ENCODE measurements around the gene KLHDC8B. TPM values are rescaled to one million over a fixed set of nuclear protein-coding genes. Genes with fewer than 3 reads are reported as not detected.

Gene KLHDC8B
- total RNA-seq, 2 experiments from 2014 or later: 1.5 to 1.7 TPM

- CTCF ChIA-PET: no interaction called here
- Mint-ChIP-seq H3K4me1 (peaks cover 14% of the 10 kb centered on the region), H3K27ac (no peak overlapping the region), H3K36me3 (ENCODE audit: low read depth) (no peaks in the 10 kb centered on the region), H3K9me3 (no peaks in the 10 kb centered on the region), H3K4me3 (no peak overlapping the region), H3K27me3 (peaks cover under 1% of the 10 kb centered on the region)
- POLR2A ChIA-PET: no interaction called here
- no peak for DNase-seq
These were observed 2.4 kb downstream of the KLHDC8B start for GRCh38 chr3:49173792-49174170.

- peaks cover 14% of the 10 kb centered on the region for H3K4me1 Mint-ChIP-seq
- POLR2A ChIA-PET: no interaction called here
- CTCF ChIA-PET: no interaction called here
- H3K27me3 Mint-ChIP-seq: peaks cover 8% of the 10 kb centered on the region
- no peak overlapping the region for H3K4me3 Mint-ChIP-seq
- H3K9me3 Mint-ChIP-seq: no peaks in the 10 kb centered on the region
- no peak for DNase-seq
- H3K36me3 Mint-ChIP-seq (ENCODE audit: low read depth): no peaks in the 10 kb centered on the region
- no peak overlapping the region for H3K27ac Mint-ChIP-seq
These were observed 3.1 kb downstream of the KLHDC8B start for GRCh38 chr3:49174397-49174985.

DNA sequence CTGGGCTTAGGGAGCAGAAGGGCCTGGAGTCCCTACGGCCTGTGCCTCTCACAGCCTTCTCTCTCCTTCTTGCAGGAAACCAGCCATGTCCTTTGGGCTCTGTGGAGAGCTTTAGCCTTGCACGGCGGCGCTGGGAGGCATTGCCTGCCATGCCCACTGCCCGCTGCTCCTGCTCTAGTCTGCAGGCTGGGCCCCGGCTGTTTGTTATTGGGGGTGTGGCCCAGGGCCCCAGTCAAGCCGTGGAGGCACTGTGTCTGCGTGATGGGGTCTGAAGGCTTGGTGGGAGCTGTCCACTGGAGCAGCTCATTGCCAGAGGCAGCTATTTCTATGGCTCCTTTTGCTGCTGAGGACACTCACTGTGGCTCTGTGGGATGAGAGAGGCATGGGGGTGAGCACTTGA is 4.1 kb downstream of the KLHDC8B start:
- CTCF ChIA-PET: interaction anchor here (0.7 to 1.0 kb wide), 3 partner anchors 18 to 274 kb away, joined by 3 read pairs; no protein-coding TSS in a partner anchor
- Mint-ChIP-seq H3K27ac (no peak overlapping the region), H3K4me1 (peaks cover 8% of the 10 kb centered on the region), H3K9me3 (no peaks in the 10 kb centered on the region), H3K36me3 (ENCODE audit: low read depth) (no peaks in the 10 kb centered on the region), H3K4me3 (no peak overlapping the region), H3K27me3 (peaks cover 9% of the 10 kb centered on the region)
- DNase-seq: no peak
- POLR2A ChIA-PET: no interaction called here

DNA sequence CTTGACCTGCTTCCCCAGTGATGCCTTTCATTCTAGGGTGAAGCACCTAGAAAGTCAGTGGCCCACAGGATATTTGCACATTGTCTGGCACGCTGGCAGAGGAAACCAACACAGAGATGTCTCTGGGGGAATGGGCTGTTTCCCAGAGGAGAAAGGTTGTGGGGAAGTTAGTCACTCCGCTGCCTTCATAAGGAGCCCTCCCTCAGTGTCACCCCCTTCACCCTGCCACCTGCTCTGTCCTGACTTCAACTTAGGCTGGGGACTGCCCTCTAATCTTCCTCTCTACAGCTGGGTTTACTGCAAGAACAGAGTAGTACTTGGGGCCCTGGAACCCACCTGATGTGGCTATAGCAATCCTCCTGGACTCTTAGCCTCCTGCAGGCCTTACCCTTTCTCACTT is 5.7 kb downstream of the KLHDC8B start:
- CTCF ChIA-PET: interaction anchor here (1.1 kb wide), 1 partner anchor 272 kb away, joined by 4 read pairs; no protein-coding TSS in a partner anchor
- Mint-ChIP-seq H3K9me3 (no peaks in the 10 kb centered on the region), H3K4me1 (no peaks in the 10 kb centered on the region), H3K27me3 (peaks cover 14% of the 10 kb centered on the region), H3K36me3 (ENCODE audit: low read depth) (no peaks in the 10 kb centered on the region), H3K4me3 (no peak overlapping the region), H3K27ac (no peak overlapping the region)
- DNase-seq: no peak
- POLR2A ChIA-PET: no interaction called here

DNA sequence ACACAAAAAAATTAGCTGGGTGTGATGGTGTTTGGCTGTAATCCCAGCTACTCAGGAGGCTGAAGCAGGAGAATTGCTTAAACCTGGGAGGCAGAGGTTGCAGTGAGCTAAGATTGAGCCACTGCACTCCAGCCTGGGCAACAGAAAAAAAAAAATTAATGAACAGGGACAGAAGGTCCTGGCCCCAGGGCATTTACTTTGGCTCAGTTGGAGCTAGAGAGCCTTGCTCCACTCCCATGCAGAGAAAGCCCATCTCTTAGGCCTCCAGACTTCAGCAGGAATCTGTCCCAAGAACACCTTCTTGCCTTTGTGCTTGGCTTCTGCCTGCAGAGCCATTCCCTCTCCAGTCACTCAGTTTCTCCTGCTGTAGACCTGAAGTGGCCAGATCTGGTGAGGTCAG is 8.7 kb downstream of the KLHDC8B start:
- H3K9me3 Mint-ChIP-seq: no peaks in the 10 kb centered on the region
- no peak for DNase-seq
- peaks cover 14% of the 10 kb centered on the region for H3K27me3 Mint-ChIP-seq
- no peak overlapping the region for H3K27ac Mint-ChIP-seq
- no peaks in the 10 kb centered on the region for H3K4me1 Mint-ChIP-seq
- ChIA-PET POLR2A (no interaction called here), CTCF (interaction anchor here (0.6 to 4.7 kb wide), 3 partner anchors 9 to 997 kb away, joined by 3 to 27 read pairs (median 4); partner anchors contain the start of gene KLHDC8B)
- H3K36me3 Mint-ChIP-seq (ENCODE audit: low read depth): no peaks in the 10 kb centered on the region
- no peak overlapping the region for H3K4me3 Mint-ChIP-seq

GRCh38 chr3:49181351-49181750 is 10.0 kb downstream of the KLHDC8B start:
- Mint-ChIP-seq H3K27me3 (peaks cover 14% of the 10 kb centered on the region), H3K36me3 (ENCODE audit: low read depth) (no peaks in the 10 kb centered on the region), H3K4me1 (no peaks in the 10 kb centered on the region), H3K4me3 (no peak overlapping the region), H3K9me3 (no peaks in the 10 kb centered on the region), H3K27ac (no peak overlapping the region)
- ChIA-PET POLR2A (no interaction called here), CTCF (interaction anchor here (0.6 to 4.7 kb wide), 4 partner anchors 11 to 339 kb away, joined by 3 to 27 read pairs (median 3); partner anchors contain the start of gene KLHDC8B)
- DNase-seq: no peak

GRCh38 chr3:49182682-49183081 is 11.3 kb downstream of the KLHDC8B start:
- Mint-ChIP-seq H3K27me3 (peaks cover 14% of the 10 kb centered on the region), H3K36me3 (ENCODE audit: low read depth) (no peaks in the 10 kb centered on the region), H3K4me1 (no peaks in the 10 kb centered on the region), H3K9me3 (no peaks in the 10 kb centered on the region), H3K4me3 (no peak overlapping the region), H3K27ac (no peak overlapping the region)
- ChIA-PET POLR2A (interaction anchor here (0.6 kb wide), 1 partner anchor 166 kb away, joined by 3 read pairs; no protein-coding TSS in a partner anchor), CTCF (interaction anchor here (4.7 kb wide), 1 partner anchor 12 kb away, joined by 27 read pairs; the partner anchor contains the start of gene KLHDC8B)
- no peak for DNase-seq

GRCh38 chr3:49183873-49184272 is 12.5 kb downstream of the KLHDC8B start:
- Mint-ChIP-seq H3K9me3 (no peaks in the 10 kb centered on the region), H3K36me3 (ENCODE audit: low read depth) (no peaks in the 10 kb centered on the region), H3K4me1 (no peaks in the 10 kb centered on the region), H3K4me3 (no peak overlapping the region), H3K27ac (no peak overlapping the region), H3K27me3 (peaks cover 13% of the 10 kb centered on the region)
- ChIA-PET CTCF (interaction anchor here (0.6 kb wide), 1 partner anchor 1951 kb away, joined by 3 read pairs; no protein-coding TSS in a partner anchor), POLR2A (interaction anchor here (0.6 kb wide), 1 partner anchor 290 kb away, joined by 3 read pairs; no protein-coding TSS in a partner anchor)
- DNase-seq: no peak

- Mint-ChIP-seq H3K27me3 (peaks cover 4% of the 10 kb centered on the region), H3K27ac (no peak overlapping the region), H3K4me1 (no peaks in the 10 kb centered on the region), H3K4me3 (no peak overlapping the region), H3K36me3 (ENCODE audit: low read depth) (no peaks in the 10 kb centered on the region), H3K9me3 (no peaks in the 10 kb centered on the region)
- CTCF ChIA-PET: interaction anchor here (1.6 kb wide), 1 partner anchor 21 kb away, joined by 6 read pairs; the partner anchor contains the start of gene KLHDC8B
- POLR2A ChIA-PET: no interaction called here
- DNase-seq: no peak
These were observed 20.3 kb downstream of the KLHDC8B start for GRCh38 chr3:49191741-49192140.

DNA sequence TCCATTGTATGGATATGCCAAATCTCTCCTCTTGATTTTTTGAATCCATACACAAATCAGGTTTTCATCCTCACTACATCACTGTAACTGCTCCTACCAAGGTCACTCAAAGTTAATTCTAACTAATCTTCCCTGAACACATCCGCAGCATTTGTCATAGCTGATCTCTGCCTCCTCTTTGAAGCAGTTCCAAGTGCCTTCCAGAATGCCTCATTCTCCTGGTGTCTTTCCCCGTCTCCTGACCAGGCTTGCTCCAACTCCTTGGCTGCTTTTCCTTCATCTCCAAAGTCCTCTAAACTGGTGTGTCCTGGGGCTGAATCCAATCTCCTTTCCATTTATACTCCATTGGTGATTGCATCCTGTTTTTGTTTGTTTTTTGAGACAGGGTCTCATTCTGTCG is 26.8 kb downstream of the KLHDC8B start:
- Mint-ChIP-seq H3K4me3 (no peak overlapping the region), H3K36me3 (ENCODE audit: low read depth) (no peaks in the 10 kb centered on the region), H3K9me3 (peaks cover 2% of the 10 kb centered on the region), H3K27ac (no peak overlapping the region), H3K4me1 (no peaks in the 10 kb centered on the region), H3K27me3 (peaks cover 13% of the 10 kb centered on the region)
- ChIA-PET POLR2A (no interaction called here), CTCF (no interaction called here)
- no peak for DNase-seq

- Mint-ChIP-seq H3K36me3 (ENCODE audit: low read depth) (no peaks in the 10 kb centered on the region), H3K9me3 (peaks cover 2% of the 10 kb centered on the region), H3K27ac (no peak overlapping the region), H3K27me3 (peaks cover 15% of the 10 kb centered on the region), H3K4me3 (no peak overlapping the region), H3K4me1 (no peaks in the 10 kb centered on the region)
- ChIA-PET CTCF (interaction anchor here (0.6 kb wide), 1 partner anchor 1196 kb away, joined by 3 read pairs; no protein-coding TSS in a partner anchor), POLR2A (no interaction called here)
- no peak for DNase-seq
These were observed 27.3 kb downstream of the KLHDC8B start for GRCh38 chr3:49198611-49199230.

DNA sequence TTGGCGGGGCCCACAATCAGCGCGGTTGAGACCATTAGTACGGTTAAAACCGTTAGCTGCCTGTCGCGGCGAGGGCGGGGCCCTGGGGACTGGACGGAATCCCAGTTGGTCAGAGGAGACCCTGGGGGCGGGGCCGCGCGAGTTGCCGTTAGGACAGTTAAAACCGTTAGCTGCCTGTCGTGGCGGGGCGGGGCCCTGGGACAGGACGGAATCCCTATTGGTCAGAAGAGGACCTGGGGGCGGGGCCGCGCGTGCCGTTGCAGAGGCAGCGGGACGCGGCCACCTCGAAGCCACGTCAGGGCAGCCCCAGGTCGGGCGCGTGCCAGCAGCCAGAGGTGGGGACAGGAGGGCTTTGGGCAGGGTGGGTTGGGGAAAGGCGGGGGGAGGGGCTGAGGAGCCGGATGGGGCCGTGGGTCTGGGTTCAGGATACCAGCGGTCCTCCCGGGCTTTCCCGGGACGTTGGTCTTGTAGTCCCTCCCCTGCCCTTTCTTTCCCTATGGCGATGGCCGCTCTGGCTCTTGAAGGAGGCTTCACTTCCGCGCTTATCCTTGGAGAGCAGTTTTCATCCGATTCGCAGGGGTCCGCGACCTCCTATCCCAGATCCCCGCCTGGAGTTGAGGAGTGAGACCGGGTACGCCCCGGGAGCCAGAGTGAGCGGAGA is 28.0 kb downstream of the KLHDC8B start:
- Mint-ChIP-seq H3K27ac (no peak overlapping the region), H3K9me3 (peaks cover 2% of the 10 kb centered on the region), H3K27me3 (peaks cover 15% of the 10 kb centered on the region), H3K4me3 (no peak overlapping the region), H3K4me1 (no peaks in the 10 kb centered on the region), H3K36me3 (ENCODE audit: low read depth) (no peaks in the 10 kb centered on the region)
- CTCF ChIA-PET: no interaction called here
- POLR2A ChIA-PET: no interaction called here
- no peak for DNase-seq

DNA sequence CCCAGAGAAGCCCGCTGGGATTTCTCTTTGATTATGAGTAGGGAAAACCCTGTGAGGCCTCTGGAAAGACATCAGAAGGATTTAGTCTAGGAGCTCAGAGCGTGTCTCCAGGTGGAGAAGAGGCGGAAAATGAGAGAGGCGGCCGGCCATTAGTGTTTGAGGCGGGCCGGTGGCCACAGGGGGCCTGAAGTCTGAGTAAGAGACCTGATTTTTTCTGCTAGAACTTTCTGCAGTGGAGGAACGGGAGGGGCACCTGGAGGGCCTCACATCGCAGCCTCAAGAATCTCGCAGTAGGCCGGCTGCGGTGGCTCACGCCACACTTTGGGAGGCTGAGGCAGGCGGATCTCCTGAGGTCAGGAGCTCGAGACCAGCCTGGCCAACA is 28.5 kb downstream of the KLHDC8B start:
- Mint-ChIP-seq H3K9me3 (peaks cover 2% of the 10 kb centered on the region), H3K27me3 (peaks cover 15% of the 10 kb centered on the region), H3K36me3 (ENCODE audit: low read depth) (no peaks in the 10 kb centered on the region), H3K4me3 (no peak overlapping the region), H3K4me1 (no peaks in the 10 kb centered on the region), H3K27ac (no peak overlapping the region)
- CTCF ChIA-PET: interaction anchor here (0.6 kb wide), 1 partner anchor 930 kb away, joined by 3 read pairs; no protein-coding TSS in a partner anchor
- POLR2A ChIA-PET: no interaction called here
- DNase-seq: no peak

Measured in activated CD4-positive, alpha-beta T cell treated with anti-CD3 and anti-CD28 coated beads, Interleukin-2, amount 10 ng/mL, durations not matched to agents 7 days and 5 days (primary cell).